NCI-H2171 (cell line): ENCODE measurements around the gene GFRA1.

ENCODE experiments used
- DNase-seq: peaks from one replicate; lab custom pipeline; 2025; lab: John Stamatoyannopoulos, UW

The GFRA1 gene, protein sequence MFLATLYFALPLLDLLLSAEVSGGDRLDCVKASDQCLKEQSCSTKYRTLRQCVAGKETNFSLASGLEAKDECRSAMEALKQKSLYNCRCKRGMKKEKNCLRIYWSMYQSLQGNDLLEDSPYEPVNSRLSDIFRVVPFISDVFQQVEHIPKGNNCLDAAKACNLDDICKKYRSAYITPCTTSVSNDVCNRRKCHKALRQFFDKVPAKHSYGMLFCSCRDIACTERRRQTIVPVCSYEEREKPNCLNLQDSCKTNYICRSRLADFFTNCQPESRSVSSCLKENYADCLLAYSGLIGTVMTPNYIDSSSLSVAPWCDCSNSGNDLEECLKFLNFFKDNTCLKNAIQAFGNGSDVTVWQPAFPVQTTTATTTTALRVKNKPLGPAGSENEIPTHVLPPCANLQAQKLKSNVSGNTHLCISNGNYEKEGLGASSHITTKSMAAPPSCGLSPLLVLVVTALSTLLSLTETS

DNA sequence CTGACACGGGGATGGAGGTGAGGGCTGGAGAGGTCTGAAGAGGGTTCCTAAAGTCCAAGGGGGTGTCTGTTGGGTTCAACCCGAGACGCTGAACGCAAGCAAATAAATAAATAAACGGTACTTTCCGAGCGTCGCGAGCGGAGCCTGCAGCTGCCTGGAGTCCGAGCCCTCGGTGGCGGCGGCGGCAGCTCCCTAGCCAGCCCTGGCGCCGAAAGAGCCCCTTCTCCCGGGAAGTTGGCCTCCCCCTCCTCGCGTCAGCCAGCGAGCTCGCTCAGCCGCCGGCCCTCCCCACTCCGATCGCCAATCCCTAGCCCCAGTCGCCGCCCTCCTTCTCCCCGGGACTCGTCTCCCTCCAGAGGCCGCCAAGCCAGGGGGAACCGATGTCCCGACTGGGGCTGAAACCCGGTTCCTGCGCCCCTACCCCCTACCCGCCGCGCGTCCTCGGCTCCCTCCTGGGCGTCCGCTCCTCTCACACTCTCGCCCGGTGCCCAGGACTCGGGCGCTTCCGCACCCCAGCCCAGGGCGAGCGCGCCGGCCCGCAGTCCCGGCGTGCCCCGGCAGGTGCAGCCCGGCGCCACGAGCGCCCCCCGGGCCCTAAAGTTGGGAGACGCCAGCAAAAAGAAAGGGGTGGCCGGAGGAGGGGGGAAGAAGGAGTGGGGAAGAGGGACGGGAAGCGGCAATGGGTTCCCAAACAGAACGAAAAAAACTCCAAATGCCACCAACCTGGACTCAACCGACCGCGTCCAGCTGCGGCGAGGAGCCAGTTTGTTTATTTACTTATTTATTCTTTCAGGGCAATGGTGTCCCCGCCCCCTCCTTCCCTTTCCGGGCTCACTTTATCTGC lies at the start of gene GFRA1:
GFRA1 (minus strand) TSS at position 767 of the 844 bp plus-strand sequence. CDS start 1,177 bp downstream, outside the sequence.
- peak; percentile 25 for DNase-seq

DNA sequence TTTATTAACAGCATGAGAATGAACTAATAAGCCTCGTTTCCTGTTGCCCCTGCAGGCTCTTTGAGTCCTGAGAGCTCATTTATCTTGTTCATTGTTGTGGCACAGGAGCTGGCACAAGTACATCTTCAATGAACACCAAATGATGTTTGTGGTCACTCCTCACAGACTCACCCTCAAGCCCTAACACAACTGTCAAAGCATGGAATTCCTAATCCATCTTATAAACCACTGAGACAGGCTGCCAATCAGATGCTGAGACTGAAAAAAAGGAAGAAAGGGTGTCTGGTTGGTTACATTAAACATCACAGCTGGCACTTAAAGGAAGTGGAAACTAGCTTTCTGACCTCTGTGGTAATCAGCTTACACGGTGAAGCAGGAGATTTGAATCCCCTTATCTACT lies 43.5 kb upstream of the GFRA1 start:
- no peak for DNase-seq

DNA sequence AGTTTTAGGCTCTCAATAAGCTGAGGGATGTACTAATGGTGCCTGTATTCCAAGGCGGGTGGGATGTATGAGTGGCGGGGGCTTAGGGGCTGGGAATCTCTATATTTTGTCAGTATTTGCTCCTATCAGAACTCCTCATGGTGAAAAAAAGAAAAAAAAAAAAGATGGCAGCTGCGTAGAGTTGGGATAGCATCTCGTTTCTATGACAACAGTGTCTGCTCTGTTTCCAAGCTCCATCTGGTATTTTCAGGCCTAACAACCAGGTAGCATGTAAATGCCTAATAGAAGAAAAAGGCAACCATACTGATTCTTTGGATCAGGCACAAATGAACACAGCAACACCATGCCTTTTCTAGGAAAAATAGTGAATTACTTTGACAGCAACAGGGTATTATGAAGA lies 39.5 kb upstream of the GFRA1 start:
- peak; percentile 79 for DNase-seq

DNA sequence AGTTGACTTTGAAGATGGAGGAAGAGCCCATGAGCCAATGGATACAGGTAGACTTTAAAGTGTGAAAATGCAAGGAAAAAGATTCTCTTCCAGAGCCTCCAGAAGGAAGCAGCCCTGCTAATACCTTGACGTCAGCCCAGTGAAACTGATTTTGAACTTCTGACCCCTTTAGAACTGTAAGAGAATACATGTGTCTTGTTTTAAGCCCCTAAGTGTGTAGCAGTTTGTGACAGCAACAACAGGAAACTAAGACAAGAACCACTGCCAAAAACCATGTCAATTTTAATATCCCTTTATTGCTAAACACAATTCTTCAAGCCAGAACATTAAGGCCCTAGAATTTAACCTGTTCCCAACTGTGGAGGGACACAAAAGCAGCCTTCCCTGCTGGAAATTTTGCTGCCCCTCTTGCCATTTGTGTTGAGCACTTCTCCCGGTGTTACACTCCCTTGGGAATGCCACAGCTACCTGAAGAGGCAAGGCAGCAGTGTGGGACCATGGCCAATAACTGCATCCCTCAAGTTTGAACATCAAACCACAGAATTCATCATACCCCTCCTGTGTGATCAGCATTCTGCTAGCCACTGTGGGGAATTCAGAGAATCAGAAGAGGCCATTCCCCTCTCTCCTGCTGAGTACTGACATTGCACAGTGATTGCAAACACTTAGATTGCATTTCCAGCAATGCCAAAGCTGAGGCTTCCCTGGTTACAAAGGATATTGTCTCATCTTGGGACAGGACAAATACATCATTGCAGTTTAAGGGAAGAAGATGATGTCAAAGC lies 38.9 kb upstream of the GFRA1 start:
- peak; percentile 38 for DNase-seq

DNA sequence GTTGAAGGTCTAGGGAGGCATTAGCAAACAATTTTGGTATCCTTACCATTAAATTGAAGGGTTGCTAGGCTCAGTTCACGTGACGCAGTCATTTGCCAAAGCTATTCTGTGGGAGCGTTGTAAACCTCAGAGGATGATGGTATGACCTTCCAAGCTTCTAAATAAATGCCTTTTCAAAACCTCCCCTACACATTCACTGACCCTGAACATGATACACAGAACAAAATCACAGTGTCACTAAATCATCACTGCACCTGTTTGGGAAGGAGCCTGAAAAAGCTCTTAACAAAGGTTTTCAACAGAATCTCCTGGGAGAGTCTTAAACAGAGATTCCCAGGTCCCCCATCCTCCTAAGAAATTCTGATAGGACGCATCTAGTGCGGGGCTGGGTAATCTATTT lies 38.0 kb upstream of the GFRA1 start:
- DNase-seq: no peak

DNA sequence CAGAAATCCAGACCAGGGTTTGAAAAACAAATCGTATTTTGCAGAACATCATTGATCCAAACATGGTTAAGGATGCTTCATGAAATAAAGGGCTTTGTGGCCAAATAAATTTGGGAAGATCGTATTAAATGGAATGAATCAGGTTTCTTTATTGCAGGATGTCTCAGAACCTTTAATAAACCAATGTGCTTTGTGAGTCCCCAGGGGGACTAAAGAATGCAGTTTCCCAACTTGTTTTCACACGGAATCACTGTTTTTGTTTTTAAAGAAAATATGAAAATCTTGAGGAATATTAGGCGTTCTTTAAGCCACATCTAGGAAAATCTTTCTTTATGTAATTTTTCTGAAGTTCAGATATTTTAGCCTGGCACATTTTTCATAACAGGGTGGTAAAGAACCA lies 34.4 kb upstream of the GFRA1 start:
- DNase-seq: no peak

DNA sequence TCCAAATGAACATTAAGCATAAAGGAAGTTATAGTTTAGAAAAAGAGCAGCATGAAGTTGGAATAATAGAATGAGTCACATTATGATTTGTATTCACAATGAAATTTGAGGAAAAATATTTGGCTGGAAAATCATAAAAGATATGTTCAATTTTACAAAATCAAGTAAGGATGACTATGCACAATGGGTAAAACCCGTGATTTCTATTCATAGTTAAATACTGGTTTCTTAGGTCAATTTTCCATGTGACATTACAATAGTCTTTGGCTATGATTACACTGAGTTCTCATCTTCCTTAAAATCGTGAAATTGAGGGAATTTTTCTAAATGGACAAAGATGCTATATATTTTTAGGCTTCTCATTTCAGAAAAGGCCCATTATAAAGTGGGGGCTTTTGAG lies 33.8 kb upstream of the GFRA1 start:
- no peak for DNase-seq

DNA sequence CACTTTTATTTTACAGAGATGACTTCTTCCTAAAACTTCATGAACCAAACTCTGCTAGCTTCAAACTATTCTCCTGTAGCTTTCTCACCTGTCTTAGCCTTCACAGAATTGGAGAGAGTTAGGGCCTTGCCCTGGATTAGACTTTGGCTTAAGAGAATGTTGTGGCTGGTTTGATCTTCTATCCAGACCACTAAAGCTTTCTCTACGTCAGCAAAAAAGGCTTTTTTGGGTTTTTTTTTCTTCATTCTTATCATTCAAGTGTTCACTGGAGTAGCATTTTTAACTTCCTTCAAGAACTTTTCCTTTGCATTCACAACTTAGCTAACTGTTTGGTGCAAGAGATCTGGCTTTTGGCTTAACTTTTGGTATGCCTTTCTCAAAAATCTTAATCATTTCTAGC lies 31.9 kb upstream of the GFRA1 start:
- DNase-seq: no peak

DNA sequence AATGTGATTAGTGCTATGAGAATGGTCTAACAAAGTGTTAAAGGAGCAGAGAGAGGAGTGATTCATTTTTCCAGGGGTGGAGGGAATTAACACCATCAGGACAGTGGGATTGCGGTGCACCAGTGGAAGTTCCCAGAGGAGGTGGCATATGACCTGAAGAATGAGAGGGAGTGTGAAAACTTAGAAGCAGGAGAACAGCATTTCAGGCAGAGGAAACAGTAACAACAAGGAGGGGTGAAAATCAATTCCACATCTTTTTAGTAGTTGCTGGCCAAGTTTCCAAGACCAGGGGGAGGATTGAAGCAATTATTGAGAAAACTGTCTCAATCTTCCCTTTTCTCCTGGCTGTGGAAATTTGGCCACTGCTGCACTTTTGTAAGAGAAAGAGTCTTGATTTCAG lies 27.5 kb upstream of the GFRA1 start:
- no peak for DNase-seq

DNA sequence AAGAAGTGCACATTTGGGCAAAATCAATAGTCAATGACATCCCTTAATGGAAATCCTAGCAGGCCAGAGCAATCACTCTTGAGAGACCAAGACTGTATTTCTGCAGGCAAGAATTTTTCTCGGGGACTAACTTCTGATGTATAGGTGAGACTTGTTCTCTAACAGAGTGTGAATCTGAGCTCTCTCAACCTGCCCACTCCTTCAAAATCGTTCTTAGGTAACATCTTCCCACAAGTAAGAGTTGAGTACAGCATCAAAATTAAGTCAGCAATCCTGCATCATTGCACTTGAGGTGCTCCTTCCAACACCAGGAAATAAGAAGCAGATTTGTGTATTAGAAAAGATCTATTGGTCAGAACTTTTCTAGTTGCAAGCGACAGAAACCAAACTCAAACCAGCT lies 25.6 kb upstream of the GFRA1 start:
- no peak for DNase-seq

DNA sequence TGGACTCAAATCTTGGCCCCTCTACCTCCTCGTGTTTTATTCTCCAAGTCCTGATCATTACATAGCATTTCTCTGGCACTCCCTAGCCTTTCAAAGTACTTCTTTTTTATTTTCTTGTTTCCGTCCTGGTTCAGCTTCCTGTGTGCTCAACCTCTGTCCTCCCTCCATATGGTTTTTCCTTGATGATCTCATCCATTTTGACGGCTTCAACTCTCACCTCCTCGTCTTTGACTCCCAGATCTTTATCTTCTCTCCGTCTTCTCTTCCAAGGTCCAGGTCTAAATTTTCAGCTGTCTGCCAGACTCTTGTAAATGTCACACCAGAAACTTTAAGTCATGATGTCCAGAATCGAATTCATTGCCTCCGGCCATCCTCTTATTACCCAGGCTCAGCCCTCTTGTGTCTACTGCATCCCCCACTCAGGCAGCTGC lies 23.3 kb upstream of the GFRA1 start:
- no peak for DNase-seq

DNA sequence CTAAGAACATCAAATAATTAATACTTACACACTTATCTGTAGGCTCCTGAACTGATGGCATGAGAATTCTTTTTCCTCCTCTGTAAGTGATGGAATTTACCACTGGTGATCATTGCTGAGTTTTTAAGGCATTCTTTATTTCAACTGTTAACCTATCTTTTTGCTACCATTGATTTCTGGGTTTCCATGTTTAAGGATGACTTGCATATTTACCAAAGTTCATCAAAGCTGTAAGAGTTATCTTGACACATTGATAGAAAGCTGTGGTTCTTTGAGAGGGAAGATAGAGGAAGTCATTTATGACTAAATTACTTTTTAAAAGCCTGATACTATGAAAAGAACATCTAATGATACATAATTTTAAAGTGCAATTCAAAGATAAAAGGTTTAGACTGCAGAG lies 19.5 kb upstream of the GFRA1 start:
- DNase-seq: no peak

DNA sequence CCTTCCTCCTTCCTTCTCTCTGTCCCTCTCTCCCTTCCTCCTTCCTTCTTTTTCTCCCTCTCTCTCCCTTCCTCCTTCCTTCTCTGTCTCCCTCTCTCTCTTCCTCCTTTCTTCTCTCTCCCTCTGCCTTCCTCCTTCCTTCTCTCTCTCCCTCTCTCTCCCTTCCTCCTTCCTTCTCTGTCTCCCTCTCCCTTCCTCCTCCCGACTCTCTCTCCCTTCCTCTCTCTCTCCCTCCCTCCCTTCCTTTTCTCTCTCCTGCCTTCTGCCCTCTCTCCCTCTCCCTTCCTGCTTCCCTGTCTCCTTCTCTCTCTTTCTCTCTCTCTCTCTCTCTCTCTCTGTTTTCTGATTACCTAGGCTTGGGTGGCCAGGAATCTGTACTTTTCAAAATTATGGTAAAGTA lies 16.6 kb upstream of the GFRA1 start:
- no peak for DNase-seq

DNA sequence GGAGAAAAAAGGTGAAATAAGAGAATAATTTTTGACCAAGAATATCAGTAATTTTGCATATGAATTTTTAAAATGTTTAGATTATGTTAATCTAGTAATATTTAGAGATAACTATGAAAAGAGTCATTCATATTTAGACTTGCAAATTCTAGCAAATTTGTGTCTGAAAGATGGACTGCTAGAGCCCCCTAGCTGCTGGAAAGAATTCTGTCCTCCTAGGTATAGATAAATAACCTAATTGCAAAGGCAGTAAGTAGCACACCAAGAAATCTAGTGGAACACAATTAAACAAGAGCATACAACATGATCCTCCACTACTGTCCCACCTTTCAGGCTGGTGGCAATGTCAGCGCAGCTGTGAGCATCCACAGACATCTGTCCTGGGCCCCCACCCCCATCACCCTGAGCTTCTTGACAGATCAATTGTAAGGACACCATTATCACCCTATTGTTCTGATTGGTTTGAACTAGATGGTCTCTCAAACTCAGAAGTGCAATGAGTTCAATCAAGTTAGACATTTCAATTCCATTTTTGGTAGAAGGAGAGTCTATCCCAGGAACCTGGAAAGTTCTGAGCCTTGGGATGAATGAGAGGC lies 15.0 kb upstream of the GFRA1 start:
- DNase-seq: peak; percentile 36

DNA sequence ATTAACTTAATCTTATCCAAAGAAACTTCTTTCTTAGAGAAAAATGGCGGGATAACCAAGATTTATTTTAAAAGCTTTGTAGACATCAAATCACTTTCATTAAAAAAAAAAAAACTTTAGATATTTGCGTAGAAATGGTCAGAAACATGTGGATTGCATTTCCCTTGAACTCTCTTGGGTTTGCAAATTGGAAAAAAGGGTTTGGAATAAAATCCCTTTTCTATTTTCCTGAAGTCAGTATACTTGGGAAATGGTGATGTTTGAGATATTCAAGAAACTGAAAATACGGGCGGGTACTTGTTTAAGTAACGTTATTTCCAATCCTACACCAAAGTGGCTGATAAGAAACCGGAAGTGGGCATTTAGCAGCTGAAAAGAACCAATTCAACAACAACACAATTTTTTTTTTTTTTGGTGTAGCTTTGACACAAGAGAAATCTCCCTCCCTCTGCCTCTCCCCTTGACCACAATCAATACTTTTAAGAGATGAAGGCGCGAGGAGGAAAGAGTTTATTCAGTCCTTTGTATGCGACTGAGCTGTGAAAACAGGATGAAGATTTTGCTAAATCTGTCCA lies 13.7 kb upstream of the GFRA1 start:
- no peak for DNase-seq

DNA sequence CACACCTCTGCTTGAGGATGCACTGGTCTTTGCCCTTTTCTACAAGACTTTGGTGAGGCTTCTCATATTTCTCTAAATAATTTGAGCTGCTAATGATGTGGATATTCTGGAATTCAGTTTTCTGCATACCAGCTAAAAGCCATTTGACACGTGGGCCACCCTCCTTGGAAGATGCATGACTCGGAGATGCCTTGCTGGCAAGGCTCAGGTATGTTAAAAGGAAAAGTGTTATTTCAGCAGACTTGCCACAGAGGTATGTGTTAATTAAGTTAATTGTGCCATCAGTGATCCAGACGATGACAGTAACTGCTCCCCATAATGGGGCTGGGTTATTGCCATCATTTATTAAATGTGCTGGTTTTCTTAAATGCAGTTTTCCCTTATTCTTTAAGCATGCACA lies 8.8 kb upstream of the GFRA1 start:
- DNase-seq: no peak

DNA sequence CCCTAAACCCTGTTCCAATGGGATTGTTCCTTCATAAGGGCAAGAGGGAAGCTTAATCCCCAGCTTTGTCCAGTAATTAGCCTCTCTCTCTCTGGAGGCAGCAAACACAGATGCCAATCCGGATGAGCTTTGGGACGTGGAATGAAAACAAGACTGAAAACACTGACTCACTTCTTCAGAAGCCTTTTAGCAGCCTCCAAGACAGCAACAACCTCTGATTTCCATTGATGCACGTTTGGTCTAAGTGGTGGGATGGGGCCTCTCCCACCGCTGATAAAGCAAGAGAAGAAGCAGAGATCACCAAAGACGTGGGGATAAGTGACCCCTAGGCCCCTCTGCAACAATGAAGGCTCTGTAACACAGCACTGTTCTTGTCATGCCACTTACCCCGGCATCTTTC lies 5.8 kb upstream of the GFRA1 start:
- no peak for DNase-seq

DNA sequence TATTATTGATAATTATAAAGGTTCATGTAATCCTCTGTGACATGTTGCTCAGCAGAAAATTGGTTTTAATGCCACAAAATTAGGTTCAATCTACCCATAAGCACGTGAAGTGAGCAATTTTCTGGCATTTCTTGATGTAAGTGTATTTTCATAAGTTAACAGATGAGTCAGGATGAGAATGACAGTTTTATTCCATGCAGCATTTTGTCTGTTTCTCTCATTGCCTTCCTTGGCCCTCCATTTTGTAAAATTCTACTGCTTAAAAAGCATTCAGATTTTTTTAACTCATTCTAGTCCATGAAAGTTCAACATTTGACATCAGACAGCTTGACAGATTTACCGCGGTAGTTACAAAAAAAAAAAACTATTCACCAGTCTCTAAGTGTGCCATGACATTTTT lies 4.0 kb upstream of the GFRA1 start:
- no peak for DNase-seq

DNA sequence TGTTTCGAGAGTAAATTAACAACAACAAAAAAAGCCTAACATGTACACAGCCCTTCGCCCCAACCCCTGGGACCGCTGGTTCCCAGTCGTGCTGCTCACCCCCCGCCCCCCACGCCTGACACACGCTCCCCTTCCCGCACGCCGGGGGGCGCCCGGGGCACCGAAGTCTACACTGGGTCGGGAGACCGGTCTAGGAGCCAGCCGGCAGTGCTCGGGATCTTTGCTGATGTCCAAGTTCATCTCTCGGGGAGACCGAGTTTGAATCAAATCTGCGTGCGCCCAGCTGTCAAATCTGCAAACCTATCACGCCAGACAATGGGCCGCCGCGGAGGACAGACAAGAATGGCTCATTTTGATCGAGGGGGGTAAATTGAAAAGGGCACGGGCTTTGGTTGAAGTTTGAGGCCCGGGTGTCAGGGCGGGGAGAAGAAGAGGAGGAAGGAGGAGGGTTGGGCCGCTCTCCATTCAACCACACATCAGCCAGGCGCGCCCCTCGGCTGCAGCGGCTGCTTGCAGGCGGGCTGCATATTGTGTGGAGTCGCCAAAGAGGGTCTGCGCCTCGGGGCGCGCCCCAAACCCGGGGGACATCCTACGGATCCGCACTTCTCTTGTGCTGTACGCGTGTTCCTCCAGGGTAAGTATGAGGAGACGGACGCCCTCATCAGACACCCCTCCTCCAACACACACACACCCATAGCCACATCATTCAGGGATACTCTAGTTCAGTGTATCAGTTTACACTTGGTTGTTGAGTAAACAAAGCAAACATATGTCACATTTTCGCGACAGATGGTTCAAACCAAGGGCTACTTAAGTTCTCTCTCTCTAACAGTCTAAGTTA lies 1.3 kb upstream of the GFRA1 start:
- peak; percentile 80 for DNase-seq

DNA sequence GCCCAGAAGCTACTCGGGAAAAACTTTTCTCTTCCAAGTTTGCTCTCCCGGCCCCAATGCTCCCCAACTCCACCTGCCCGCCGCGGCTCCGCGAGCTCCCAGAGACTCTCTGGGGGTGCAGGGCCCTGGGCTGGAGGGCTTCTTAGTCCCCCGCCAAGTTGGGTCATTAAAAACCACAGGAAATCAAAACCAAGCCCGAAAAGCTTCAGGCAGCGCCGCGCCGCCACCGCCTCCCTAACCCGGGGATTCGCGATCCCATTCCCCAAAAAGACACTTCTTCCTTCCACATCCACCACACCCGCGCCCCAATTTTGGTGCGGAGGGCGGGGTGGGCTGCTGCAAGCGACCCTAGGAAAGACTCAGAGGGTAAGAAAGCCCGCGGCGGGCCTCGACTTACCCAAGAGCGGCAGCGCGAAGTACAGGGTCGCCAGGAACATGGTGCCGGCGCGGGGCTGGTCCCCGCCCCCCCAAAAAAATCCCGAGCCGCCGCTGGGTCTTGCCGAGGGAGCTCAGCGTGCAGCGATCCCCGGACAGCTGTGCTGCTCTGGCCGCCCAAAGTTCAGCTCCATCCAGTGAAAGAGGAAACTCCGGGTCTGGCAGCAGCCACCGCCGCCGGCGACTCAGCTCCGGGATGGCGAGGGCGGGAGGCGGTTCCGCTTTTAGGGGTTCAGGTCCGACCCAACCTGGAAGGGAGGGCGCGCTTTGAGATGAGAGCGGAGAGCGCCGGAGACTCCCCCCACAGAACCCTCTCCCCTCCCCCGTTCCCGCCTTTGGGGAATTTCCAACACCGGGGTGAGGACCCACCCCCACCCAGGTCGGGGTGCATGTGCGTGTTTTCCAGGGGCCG lies 1.2 kb downstream of the GFRA1 start:
- no peak for DNase-seq
